Psoas muscle (tissue), 8 donors: ENCODE results near the gene TAS2R4. TPM values are rescaled to one million over a fixed set of nuclear protein-coding genes. Genes with fewer than 3 reads are reported as not detected.
"Not testable (repeated sequence)": the region's sequence is repeated elsewhere in the genome, so short reads cannot be mapped to it uniquely, and the experiment has no call there.

Source experiments
- ATAC-seq, 4 donors: fragments of 200-7000 bp; cut with Tn5 transposase; one replicate each; pipeline ENCODE4 v1.9.1; 2020; ENCODE audit warnings: moderate library complexity in 3 of 4, mild to moderate bottlenecking in 2 of 4
- DNase-seq, 2 donors: peaks; one replicate each; pipeline ENCODE4 v3.0.0-alpha.2; 2020
- H3K27ac ChIP-seq: fragments of 200-600 bp; one replicate; pipeline ENCODE4 v1.8.0; 2022
- H3K27me3 ChIP-seq, 3 donors: fragments of 200-600 bp in 1 of 3; one replicate each; pipeline versions ENCODE4 v1.6.1 to v1.8.0; 2013 to 2022; ENCODE audit warnings: low read length in 2 of 3, mild to moderate bottlenecking in 2 of 3, moderate library complexity in 1 of 3; ENCODE audit not compliant: insufficient read depth in 3 of 3
- H3K36me3 ChIP-seq, 2 donors: fragments of 200-600 bp in 1 of 2; one replicate each; pipeline versions ENCODE4 v1.6.1 to v1.8.0; 2013 to 2022; ENCODE audit warnings: low read depth in 1 of 2, mild to moderate bottlenecking in 1 of 2, moderate library complexity in 1 of 2; ENCODE audit not compliant: insufficient read depth in 1 of 2
- H3K4me1 ChIP-seq: fragments of 200-600 bp; one replicate; pipeline ENCODE4 v1.8.0; 2022
- H3K4me3 ChIP-seq: fragments of 200-600 bp; one replicate; pipeline ENCODE4 v1.8.0; 2022; ENCODE audit warnings: mild to moderate bottlenecking
- H3K9me3 ChIP-seq: fragments of 200-600 bp; one replicate; pipeline ENCODE4 v1.8.0; 2022
- CTCF ChIP-seq: fragments of 200-600 bp; IDR thresholded peaks from one replicate; pipeline ENCODE4 v1.8.0; 2022; ENCODE audit warnings: antibody characterized with exemption
- WGBS, 3 donors: extraction: QIAGEN DNeasy Blood & Tissue Kit; methylation state at CpG; one replicate each; pipeline versions ENCODE4 v1.1.6 to v1.1.7; 2013; 5-methylcytosine and 5-hydroxymethylcytosine counted together
- intact Hi-C, 2 donors: fragments of 100-400 bp; cut with DNase I; formaldehyde crosslinking; loops; one replicate each; pipeline versions ENCODE4 v1.11.0 to v1.14.2; 2022
- polyA plus RNA-seq, 3 donors: library from polyadenylated mRNA; stranded (reverse); fragments of 200-250 nt; gene quantifications; one replicate each; pipeline ENCODE4 v1.2.3, GENCODE V29; 2013
- total RNA-seq, 4 donors: library from RNA; stranded (reverse); fragmentation: NEBNext Ultra II Directional in 2 of 4; extraction: Animal tissue kit (Norgen Biotek cat#: 25700) in 2 of 4; gene quantifications; one replicate each; pipeline versions ENCODE4 v1.2.1 to v1.2.4, GENCODE V29; 2021 to 2023
- donor health status: healthy with polysubstance abuse.
- donor health status: DM: no; HTN: no; CAD: no; lungs with moderate emphysema.
- donor health status: Bipolar disorder and iron deficiency.
- donor health status: healthy.
- donor health status: DM: yes; HTN: yes; CAD: no.
- donor health status: DM: no; HTN: no; CAD: no.
- donor health status: DM: no; HTN: no; CAD: no.
- donor health status: DM: yes; HTN: yes; CAD: no.

TAS2R4 gene
- total and polyA plus RNA-seq, 7 donors = 0.04 to 0.60 (median 0.15) TPM

DNA sequence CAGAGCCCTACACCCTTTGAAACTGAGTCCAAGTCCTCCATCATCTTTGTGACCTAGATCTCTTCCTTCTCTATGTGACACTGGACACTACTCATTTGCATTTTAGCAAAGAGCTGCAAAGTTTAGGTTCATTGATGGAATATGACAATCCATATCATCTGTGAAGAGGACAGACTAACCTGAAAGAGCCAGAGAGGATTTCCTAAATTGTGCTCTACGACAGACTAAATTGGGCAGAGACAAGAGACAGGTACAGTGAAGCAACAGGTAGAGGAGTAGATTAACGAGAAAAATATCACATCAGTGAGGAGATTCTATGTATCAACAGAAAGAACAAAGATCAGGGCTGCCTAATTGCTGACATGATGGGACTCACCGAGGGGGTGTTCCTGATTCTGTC, 12.7 kb upstream of the TAS2R4 start, which contains the start of gene TAS2R3:
TAS2R3 (plus strand) TSS at position 301 of the 400 bp plus-strand sequence; CDS start at position 363, 62 bp downstream.
- intact Hi-C loops = no loop called here
- DNase-seq (no peak), ATAC-seq (no peak)
- Histone ChIP-seq H3K4me1 (no peaks in the 10 kb centered on the region), H3K27ac (no peak within 1 kb of the TSS), H3K36me3 (peaks cover 4 to 38% of the 10 kb centered on the region in 2 donors), H3K4me3 (no peak within 1 kb of the TSS), H3K27me3 (no peaks in the 10 kb centered on the region), H3K9me3 (no peaks in the 10 kb centered on the region)
- WGBS, 3 donors = 81 to 99% (median 99%) methylated on average over 3 of the region's 3 CpGs
- TF ChIP-seq CTCF = no peak

DNA sequence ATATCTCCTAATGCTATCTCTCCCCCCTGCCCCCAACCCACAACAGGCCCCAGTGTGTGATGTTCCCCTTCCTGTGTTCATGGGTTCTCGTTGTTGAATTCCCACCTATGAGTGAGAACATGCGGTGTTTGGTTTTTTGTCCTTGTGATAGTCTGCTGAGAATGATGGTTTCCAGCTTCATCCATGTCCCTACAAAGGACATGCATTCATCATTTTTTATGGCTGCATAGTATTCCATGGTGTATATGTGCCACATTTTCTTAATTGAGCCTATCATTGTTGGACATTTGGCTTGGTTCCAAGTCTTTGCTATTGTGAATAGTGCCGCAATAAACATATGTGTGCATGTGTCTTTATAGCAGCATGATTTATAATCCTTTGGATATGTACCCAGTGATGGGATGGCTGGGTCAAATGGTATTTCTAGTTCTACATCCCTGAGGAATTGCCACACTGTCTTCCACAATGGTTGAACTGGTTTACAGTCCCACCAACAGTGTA, 6.3 kb upstream of the TAS2R4 start:
- DNase-seq, H3K9me3 ChIP-seq, H3K4me1 ChIP-seq, H3K27me3 ChIP-seq, H3K4me3 ChIP-seq, H3K27ac ChIP-seq, H3K36me3 ChIP-seq, ATAC-seq, intact Hi-C loops: not testable (repeated sequence)
- WGBS, 3 donors = 95 to 100% (median 98%) methylated on average over 3 of the region's 3 CpGs

DNA sequence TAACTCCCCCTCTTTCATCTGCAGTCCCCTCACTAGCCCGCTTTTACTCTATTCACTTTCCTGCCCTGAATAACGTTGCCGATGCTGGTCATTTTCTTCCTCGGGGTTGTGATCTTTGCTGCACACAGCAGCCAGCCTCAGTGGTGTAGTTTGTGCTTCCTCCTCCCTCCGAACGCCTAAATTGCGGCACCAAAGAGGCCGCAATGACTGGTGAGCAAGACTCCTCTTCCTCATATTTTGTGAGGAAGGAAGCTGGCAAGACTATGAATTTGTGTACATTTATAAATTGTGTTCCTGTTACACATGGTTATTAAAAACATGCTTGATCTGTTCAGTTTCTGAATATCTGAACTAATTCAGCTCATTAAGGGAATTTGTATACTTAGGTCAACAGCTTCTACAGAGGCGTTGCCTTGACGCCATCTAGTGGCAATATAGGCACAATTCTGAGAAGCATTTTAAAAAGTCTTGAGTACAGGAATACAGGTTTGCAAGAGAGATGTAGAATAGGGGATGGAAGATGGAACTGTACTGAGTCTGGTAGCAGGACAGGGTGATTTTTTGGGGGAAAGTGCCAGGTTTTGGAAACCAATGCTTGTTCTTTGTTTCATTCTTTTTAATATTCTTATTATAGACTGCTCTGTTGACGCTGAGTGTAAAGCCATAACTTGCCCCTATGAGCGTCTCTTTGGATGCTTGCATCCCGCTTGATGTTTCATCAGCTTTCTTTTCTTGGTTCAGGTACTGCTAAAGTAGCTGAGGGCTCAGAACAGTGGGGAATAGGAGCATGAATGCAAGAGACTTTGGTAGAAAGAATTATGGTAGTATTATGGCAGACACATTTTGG, 9.5 kb downstream of the TAS2R4 start:
- H3K27me3 ChIP-seq = no peaks in the 10 kb centered on the region
- H3K36me3 ChIP-seq = peaks cover 0 to 17% of the 10 kb centered on the region in 2 donors
- no peaks in the 10 kb centered on the region for H3K9me3 ChIP-seq
- no peak overlapping the region for H3K4me3 ChIP-seq
- WGBS, 3 donors = 74 to 80% (median 74%) methylated on average over 13 of the region's 13 CpGs
- peak; percentile 63 for TF ChIP-seq CTCF
- no peak for DNase-seq
- no peak overlapping the region for H3K27ac ChIP-seq
- intact Hi-C loops = loop anchor here in 1 of 2 donors (5.0 kb wide), 1 partner anchor 134 kb away; no protein-coding TSS in a partner anchor
- ATAC-seq = peak in 1 of 4 donors; percentile 64
- H3K4me1 ChIP-seq = no peaks in the 10 kb centered on the region

- ATAC-seq = no peak
- Histone ChIP-seq H3K9me3 (no peaks in the 10 kb centered on the region), H3K36me3 (peaks cover 0 to 17% of the 10 kb centered on the region in 2 donors), H3K4me1 (no peaks in the 10 kb centered on the region), H3K27me3 (no peaks in the 10 kb centered on the region), H3K27ac (no peak overlapping the region), H3K4me3 (no peak overlapping the region)
- TF ChIP-seq CTCF = no peak
- intact Hi-C loops = loop anchor here in 1 of 2 donors (5.0 kb wide), 1 partner anchor 136 kb away; no protein-coding TSS in a partner anchor
- WGBS, 3 donors = 62 to 81% (median 80%) methylated on average over 2 of the region's 2 CpGs
- no peak for DNase-seq
Observed at GRCh38 chr7:141788296-141788695, 11.8 kb downstream of the TAS2R4 start.

- Histone ChIP-seq H3K27ac (no peak within 1 kb of the TSS), H3K4me3 (no peak within 1 kb of the TSS), H3K27me3 (no peaks in the 10 kb centered on the region), H3K9me3 (no peaks in the 10 kb centered on the region), H3K4me1 (no peaks in the 10 kb centered on the region), H3K36me3 (peaks cover 0 to 17% of the 10 kb centered on the region in 2 donors)
- WGBS, 3 donors = 71 to 88% (median 75%) methylated on average over 5 of the region's 5 CpGs
- DNase-seq = no peak
- intact Hi-C loops = loop anchor here in 1 of 2 donors (5.0 kb wide), 1 partner anchor 138 kb away; no protein-coding TSS in a partner anchor
- no peak for ATAC-seq
- no peak for TF ChIP-seq CTCF
Observed at GRCh38 chr7:141789917-141790316, 13.4 kb downstream of the TAS2R4 start, which contains the start of gene TAS2R5. Gene TAS2R5 (plus strand): TSS chr7:141790217. CDS start chr7:141790362, 145 bp downstream.
